GM18951 (cell line): ENCODE data around the gene APLNR.
"Not testable (repeated sequence)": the region's sequence is repeated elsewhere in the genome, so short reads cannot be mapped to it uniquely, and the experiment has no call there.

Source experiments
- POLR2A ChIP-seq: IDR thresholded peaks from 4 replicates; pipeline ENCODE4 v1.6.1; 2011; ENCODE audit warnings: mild to moderate bottlenecking; ENCODE audit not compliant: insufficient read length, insufficient read depth; ENCODE audit errors: extremely low read depth
- in situ Hi-C: fragments of 300-500 bp; cut with MboI; formaldehyde crosslinking; loops from one replicate; pipeline ENCODE4 v1.12.0; 2022; ENCODE audit warnings: low sequenced_read_pairs, mixed read lengths, inconsistent platforms; ENCODE audit not compliant: unreplicated experiment

APLNR gene

DNA sequence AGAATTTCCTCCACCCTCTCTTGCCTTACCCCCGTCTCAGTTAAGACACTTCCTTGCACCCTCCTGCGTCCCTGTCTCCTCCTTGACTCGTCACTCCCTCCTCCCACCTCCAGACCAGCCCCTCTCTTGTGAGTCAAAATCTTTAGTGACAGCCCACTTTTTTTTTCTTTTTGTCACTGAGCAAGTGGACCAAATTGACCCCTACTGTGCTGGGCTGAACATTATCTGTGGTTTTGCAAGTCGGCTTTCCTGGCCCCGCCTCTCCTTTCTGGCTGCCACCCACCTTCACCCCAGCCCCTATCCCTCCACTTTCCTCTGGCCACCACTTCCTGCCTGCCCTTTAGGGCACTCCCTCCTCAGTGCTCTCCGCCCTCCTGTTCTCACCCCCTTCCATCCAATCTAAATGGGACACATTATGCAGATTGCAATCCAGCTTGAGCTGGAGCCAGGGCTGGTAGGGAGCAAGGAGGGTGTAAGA lies at the start of gene APLNR:
APLNR (minus strand) TSS at position 47 of the 478 bp plus-strand sequence. CDS start 246 bp downstream, outside the sequence.
- no peak for TF ChIP-seq POLR2A
- in situ Hi-C loops: no loop called here

DNA sequence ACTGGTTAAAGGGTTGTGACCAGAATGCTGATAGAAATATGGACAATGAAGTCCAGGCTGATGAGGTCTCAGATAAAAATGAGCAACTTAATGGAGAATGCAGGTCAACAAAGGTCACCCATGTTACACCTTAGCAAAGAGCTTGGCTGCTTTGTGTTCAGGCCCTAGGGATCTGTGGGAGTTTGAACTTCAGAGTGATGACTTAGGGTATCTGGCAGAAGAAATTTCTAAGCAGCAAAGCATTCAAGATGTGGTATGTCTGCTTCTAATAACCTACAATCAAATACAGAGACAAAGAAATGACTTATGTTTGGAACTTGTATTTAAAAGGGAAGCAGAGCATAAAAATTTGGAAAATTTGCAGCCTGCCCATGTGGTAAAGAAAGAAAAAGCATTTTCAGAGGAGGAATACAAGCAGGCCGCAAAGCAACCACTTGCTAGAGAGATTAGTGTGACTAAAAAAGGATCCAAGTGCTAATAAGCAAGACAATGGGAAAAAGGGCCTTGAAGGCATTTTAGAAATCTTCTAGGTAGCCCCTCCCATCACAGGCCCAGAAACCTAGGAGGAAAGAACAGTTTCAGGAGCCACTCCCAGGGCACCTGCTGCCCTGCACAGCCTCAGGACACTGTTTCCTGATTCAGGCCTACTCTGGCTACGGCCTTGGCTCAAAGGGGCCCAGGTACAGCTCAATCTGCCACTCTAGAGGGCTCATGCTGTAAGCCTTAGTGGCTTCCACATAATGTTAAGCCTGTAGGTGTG lies 46.4 kb upstream of the APLNR start:
- no peak for TF ChIP-seq POLR2A
- in situ Hi-C loops: no loop called here

GRCh38 chr11:57281546-57281945 lies 44.5 kb upstream of the APLNR start:
- in situ Hi-C loops: not testable (repeated sequence)

DNA sequence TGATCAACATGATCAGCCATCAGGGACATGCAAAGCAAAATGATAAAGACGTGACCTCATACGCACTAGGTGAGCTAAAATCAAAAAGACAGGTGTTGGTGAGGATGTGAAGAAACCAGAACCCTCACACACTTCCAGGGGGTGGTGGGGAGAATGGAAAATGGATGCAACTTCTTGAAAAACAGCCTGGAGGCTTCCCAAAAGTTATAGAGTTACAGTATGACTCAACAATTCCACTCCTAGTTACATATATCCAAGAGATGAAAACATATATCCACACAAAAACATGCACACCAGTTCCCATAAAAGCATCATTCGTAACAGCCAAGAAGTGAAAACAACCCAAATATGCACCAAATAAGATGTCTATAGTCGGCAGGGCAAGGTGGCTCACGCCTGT lies 42.1 kb upstream of the APLNR start:
- TF ChIP-seq POLR2A: no peak
- in situ Hi-C loops: no loop called here

GRCh38 chr11:57278721-57279095 lies 41.7 kb upstream of the APLNR start:
- no peak for TF ChIP-seq POLR2A
- in situ Hi-C loops: no loop called here

DNA sequence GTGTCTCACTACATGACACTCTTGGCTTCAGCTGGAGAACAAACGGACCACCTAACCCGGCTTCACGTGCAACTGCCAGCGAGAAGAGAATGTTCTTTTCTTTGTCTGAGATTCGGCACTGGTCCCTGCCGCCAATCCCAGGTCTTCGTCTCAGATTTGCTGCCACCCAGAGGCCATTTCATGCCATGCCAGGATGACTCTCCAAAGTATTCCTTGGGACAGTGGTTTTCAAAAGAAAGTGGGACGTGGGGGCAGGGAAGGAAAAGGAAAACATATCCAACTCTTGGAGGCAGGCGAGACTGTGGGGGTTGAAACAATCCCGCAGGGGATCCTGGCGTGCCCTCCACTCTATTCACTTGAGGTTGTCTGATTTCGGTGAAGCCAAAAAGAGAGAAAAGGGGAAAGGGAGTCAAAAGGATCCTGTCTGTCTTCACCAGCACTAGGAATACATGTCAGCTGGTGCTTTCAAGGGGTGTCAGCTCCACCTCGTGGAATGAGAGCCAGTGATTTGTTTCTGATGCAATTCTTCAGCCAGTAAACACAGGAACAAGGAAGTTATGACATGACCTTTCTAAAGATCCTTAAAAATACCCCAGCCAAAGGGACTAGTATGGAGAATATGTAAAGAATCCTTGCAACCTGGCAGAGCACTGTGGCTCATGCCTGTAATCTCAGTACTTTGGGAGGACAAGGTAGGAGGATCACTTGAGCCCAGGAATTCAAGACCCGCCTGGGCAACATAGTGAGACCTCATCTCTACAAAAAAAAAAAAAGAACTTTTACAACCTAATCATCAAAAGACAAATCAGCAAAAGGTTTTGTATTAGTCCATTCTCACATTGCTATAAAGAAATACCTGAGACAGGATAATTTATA lies 41.0 kb upstream of the APLNR start:
- in situ Hi-C loops: no loop called here
- no peak for TF ChIP-seq POLR2A

- in situ Hi-C loops: no loop called here
- TF ChIP-seq POLR2A: no peak
Measured at GRCh38 chr11:57276971-57277675, 40.1 kb upstream of the APLNR start.

GRCh38 chr11:57276169-57276970 lies 39.3 kb upstream of the APLNR start:
- in situ Hi-C loops: no loop called here
- no peak for TF ChIP-seq POLR2A

DNA sequence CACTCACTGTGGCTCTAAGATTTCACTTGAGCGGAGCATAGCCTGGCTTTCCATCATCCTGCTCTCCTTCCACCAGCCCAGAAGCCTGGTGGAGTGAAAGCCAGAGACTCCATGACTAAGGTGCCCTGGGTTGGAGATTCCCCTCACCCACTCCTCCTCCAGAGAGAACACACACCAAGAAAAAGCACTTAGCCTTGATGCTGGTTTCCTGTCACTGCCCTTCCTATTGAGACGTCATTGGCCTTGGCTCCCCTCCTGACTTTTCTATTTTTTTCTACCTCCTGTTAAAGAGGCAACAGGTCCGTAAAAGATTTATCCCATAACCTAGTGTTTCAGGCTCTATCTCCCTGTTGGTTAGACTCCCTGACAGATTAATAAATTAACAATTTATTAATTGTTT lies 38.5 kb upstream of the APLNR start:
- in situ Hi-C loops: no loop called here

GRCh38 chr11:57274904-57275498 lies 38.0 kb upstream of the APLNR start:
- in situ Hi-C loops: no loop called here
- TF ChIP-seq POLR2A: no peak

More for the DNA sequence above, 38.5 kb upstream of the APLNR start:
- TF ChIP-seq POLR2A: no peak

DNA sequence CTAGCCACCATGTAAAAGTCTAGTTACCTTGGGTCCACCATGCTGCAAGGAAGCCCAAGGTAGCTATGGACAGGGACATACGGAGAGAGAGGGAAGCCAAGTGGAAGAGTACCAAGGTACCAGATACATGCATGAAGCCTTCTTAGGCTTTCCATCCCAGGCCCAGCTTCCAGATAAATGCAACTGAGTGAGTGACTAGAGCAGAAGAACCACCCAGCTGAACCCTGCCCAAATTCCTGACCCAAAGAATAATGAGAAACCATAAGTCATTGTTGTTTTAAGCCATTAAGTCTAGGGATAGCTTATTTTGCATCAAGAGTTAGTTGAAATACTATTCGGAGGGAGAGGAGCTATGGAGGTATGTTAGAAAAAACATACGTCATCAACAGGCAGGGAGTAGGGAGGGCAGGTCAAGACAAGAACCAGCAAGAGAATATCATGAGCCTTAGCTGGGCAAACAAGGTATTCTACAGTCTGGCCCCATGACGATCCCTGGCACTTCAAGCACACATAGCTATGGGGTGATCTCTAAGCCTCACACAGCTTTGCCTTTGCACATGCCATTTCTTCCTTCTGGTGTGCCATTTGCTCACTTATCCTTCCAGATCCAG lies 36.5 kb upstream of the APLNR start:
- TF ChIP-seq POLR2A: no peak
- in situ Hi-C loops: no loop called here

DNA sequence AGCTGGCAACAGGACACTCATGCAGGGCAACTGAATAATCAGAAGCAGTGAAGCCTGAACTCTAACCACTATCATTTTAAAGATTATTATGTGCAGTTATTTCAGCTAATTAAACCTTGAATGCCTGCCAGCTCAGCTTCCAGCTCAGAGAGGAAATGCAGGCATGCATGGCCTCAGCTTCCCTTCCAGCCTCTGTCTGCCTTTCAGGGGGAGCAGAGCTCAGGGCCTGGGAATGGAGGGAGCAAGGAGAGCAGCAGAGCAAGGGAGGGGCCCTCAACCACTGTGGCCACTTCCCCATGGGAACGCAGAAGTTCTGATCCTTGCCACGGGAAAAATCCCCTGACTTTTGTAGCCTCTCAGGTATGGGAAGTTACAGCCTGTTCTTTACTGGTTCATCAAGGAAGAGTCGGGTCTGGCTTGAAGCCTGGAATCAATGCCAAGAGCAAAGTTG lies 32.5 kb upstream of the APLNR start:
- TF ChIP-seq POLR2A: no peak
- in situ Hi-C loops: no loop called here
